Brain microvascular endothelial cell (primary cell): ENCODE results near the gene SLX1A.
A peak's percentile ranks its signal among the peaks of the same experiment; 100 is the strongest.
"Not testable (repeated sequence)": the region's sequence is repeated elsewhere in the genome, so short reads cannot be mapped to it uniquely, and the experiment has no call there.

ENCODE experiments used
- DNase-seq: peaks from one replicate; pipeline ENCODE4 v3.0.0-alpha.2; 2020
- H3K27ac ChIP-seq: fragments of 250-450 bp; sonication (Bioruptor Pico); 2 replicates; pipeline ENCODE4 v1.5.1; 2020; ENCODE audit warnings: mild to moderate bottlenecking, moderate library complexity
- H3K27me3 ChIP-seq: fragments of 250-450 bp; sonication (Bioruptor Pico); replicated peaks from 2 replicates; pipeline ENCODE4 v1.5.1; 2020; ENCODE audit warnings: mild to moderate bottlenecking
- H3K36me3 ChIP-seq: fragments of 250-450 bp; sonication (Bioruptor Pico); replicated peaks from 2 replicates; pipeline ENCODE4 v1.5.1; 2020; ENCODE audit warnings: mild to moderate bottlenecking
- H3K4me3 ChIP-seq: 2 replicates; pipeline ENCODE4 v1.5.1; 2011; ENCODE audit warnings: low read depth, mild to moderate bottlenecking, control low read depth, low read length, moderate library complexity
- CTCF ChIP-seq: IDR thresholded peaks from 2 replicates; pipeline ENCODE4 v1.5.1; 2011; ENCODE audit warnings: low read depth, mild to moderate bottlenecking, moderate library complexity, low read length, control low read depth, inconsistent platforms; ENCODE audit errors: missing control alignments
- in situ Hi-C: cut with HindIII; loops from 2 replicates; pipeline ENCODE4 v1.10.0; 2017; ENCODE audit warnings: low sequenced_read_pairs, low pct_ligation_motif_present

Gene SLX1A

GRCh38 chr16:30193615-30194014 is at the start of gene SLX1A, which contains the start of gene BOLA2B:
Gene SLX1A (plus strand): TSS chr16:30193875. CDS start chr16:30194085, 210 bp downstream.
Gene BOLA2B (minus strand): TSS chr16:30193666. CDS start chr16:30193595, 71 bp downstream.
- H3K27ac ChIP-seq, H3K27me3 ChIP-seq, DNase-seq, H3K36me3 ChIP-seq, in situ Hi-C loops: not testable (repeated sequence)
- peak within 1 kb of the TSS; percentile 49 for H3K4me3 ChIP-seq

DNA sequence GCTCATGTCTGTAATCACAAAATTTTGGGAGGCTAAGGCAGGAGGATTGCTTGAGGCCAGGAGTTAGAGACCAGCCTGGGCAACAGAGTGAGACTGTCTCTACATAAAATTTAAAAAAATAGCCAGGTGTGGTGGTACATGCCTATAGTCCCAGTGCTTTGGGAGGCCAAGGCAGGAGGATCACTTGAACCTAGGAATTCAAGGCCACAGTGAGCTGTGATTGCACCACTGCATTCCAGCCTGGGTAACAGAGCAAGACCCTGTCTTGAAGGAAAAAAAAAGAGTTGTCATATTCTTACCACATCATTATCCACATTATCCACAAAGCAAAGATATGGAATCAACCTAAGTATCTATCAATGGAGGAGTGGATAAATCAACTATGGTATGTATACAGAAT is 49.7 kb upstream of the SLX1A start:
- no peak overlapping the region for H3K4me3 ChIP-seq
- H3K36me3 ChIP-seq: no peaks in the 10 kb centered on the region
- in situ Hi-C loops: no loop called here
- no peak for DNase-seq
- no peaks in the 10 kb centered on the region for H3K27me3 ChIP-seq
- no peak for TF ChIP-seq CTCF
- no peak overlapping the region for H3K27ac ChIP-seq

DNA sequence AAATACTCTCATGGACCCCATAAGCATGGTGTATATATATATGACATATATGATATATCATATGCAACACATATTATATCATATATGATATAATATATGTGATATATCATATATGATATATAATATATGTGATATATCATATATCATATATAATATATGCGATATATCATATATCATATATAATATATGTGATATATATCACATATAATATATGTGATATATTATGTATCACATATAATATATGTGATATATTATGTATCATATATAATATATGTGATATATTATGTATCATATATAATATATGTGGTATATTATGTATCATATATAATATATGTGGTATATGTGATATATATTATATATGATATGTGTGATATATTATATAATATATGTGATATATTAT is 48.8 kb upstream of the SLX1A start:
- DNase-seq: no peak
- in situ Hi-C loops: no loop called here
- Histone ChIP-seq H3K27ac (no peak overlapping the region), H3K27me3 (no peaks in the 10 kb centered on the region), H3K4me3 (no peak overlapping the region), H3K36me3 (no peaks in the 10 kb centered on the region)
- no peak for TF ChIP-seq CTCF

DNA sequence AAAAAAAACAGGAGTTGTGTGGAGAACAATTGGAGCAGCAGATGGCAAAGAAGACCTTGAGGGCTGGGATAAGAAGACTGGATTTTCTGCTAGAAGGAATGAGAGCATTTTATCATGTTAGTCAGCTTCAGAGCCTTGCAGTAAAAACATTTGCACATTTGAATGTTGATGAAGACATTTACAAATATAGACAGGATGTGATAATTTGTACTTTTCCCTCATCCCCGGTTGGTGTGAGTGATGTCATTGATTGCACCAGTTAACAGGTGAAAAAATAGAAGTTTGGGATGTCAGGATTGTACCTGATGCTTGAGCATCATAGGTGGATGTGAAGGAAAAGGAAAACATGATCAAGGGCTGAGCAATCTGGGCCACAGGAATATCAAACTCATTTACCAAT is 48.0 kb upstream of the SLX1A start:
- no peak for DNase-seq
- in situ Hi-C loops: no loop called here
- no peak overlapping the region for H3K4me3 ChIP-seq
- no peak for TF ChIP-seq CTCF
- no peaks in the 10 kb centered on the region for H3K36me3 ChIP-seq
- no peaks in the 10 kb centered on the region for H3K27me3 ChIP-seq
- no peak overlapping the region for H3K27ac ChIP-seq

DNA sequence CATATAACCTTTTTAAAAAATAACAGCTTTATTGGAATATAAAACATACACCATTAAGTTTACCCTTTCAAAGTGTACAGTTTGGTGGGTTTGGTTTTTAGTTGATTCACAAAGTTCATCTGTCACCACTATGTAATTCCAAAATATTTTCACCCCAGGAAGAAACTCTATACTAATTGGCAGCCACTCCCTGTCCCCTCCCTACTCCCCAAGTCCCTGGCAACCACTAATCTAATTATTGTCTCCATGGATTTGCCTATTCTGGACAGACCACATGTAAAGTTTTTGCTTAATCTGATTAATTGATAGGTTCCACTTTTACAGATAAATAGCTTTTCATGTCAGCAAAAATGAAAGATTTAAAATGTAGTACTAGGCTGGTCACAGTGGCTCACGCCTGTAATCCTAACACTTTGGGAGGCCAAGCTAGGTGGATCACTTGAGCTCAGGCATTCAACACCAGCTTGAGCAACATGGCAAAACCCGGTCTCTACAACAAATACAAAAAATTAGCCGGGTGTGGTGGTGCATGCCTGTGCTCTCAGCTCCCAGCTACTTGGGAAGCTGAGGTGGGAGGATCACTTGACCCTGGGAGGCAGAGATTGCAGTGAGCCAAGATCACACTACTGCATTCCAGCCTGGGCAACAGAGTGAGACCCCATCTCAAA is 45.7 kb upstream of the SLX1A start:
- no peak overlapping the region for H3K27ac ChIP-seq
- no peak for TF ChIP-seq CTCF
- in situ Hi-C loops: no loop called here
- no peak for DNase-seq
- no peaks in the 10 kb centered on the region for H3K36me3 ChIP-seq
- H3K4me3 ChIP-seq: no peak overlapping the region
- no peaks in the 10 kb centered on the region for H3K27me3 ChIP-seq

GRCh38 chr16:30149250-30149930 is 44.3 kb upstream of the SLX1A start:
- no peak for DNase-seq
- Histone ChIP-seq H3K4me3 (no peak overlapping the region), H3K27ac (no peak overlapping the region), H3K36me3 (no peaks in the 10 kb centered on the region), H3K27me3 (no peaks in the 10 kb centered on the region)
- in situ Hi-C loops: no loop called here
- no peak for TF ChIP-seq CTCF
